HG03064 (cell line): ENCODE results near the gene NOXO1.
"Not testable (repeated sequence)": the region's sequence is repeated elsewhere in the genome, so short reads cannot be mapped to it uniquely, and the experiment has no call there.

Experiments
- ATAC-seq: cut with Tn5 transposase; IDR thresholded peaks from one replicate; pipeline ENCODE4 v1.9.1; 2021; ENCODE audit warnings: low read depth; ENCODE audit not compliant: unreplicated experiment

The NOXO1 gene

GRCh38 chr16:1963806-1964505 lies 17.3 kb downstream of the NOXO1 start:
- ATAC-seq = peak; percentile 8

GRCh38 chr16:1962161-1963153 lies 18.8 kb downstream of the NOXO1 start:
- ATAC-seq = not testable (repeated sequence)

- no peak for ATAC-seq
These were observed 19.6 kb downstream of the NOXO1 start for GRCh38 chr16:1961651-1962067.

- ATAC-seq = no peak
These were observed 20.3 kb downstream of the NOXO1 start for GRCh38 chr16:1960665-1961630.

- ATAC-seq = no peak
These were observed 21.8 kb downstream of the NOXO1 start, which contains the start of gene NDUFB10 for GRCh38 chr16:1959269-1960039. TSS of gene NDUFB10 (plus strand) at chr16:1959538. CDS start at chr16:1959625, 87 bp downstream.

GRCh38 chr16:1958715-1959268 lies 22.5 kb downstream of the NOXO1 start:
- no peak for ATAC-seq

- ATAC-seq = not testable (repeated sequence)
These were observed 23.2 kb downstream of the NOXO1 start for GRCh38 chr16:1958143-1958491.

- ATAC-seq = not testable (repeated sequence)
These were observed 23.7 kb downstream of the NOXO1 start for GRCh38 chr16:1957434-1958142.

- ATAC-seq = no peak
These were observed 27.5 kb downstream of the NOXO1 start for GRCh38 chr16:1953734-1954133.

GRCh38 chr16:1950559-1950958 lies 30.7 kb downstream of the NOXO1 start:
- ATAC-seq = no peak

- ATAC-seq = no peak
These were observed 31.2 kb downstream of the NOXO1 start for GRCh38 chr16:1950047-1950446.

GRCh38 chr16:1949507-1949906 lies 31.8 kb downstream of the NOXO1 start:
- no peak for ATAC-seq

GRCh38 chr16:1947369-1947670 lies 33.9 kb downstream of the NOXO1 start:
- no peak for ATAC-seq

- ATAC-seq = no peak
These were observed 34.5 kb downstream of the NOXO1 start for GRCh38 chr16:1946495-1947368.

GRCh38 chr16:1945559-1946391 lies 35.5 kb downstream of the NOXO1 start:
- ATAC-seq = no peak

- ATAC-seq = no peak
These were observed 36.6 kb downstream of the NOXO1 start for GRCh38 chr16:1944612-1945199.
